Measurements from ENCODE around the gene TFDP2.

GRCh38 chr3:142174559-142174958 is 25.2 kb upstream of the TFDP2 start:
- TF ChIP-seq EZH2 (IDR thresholded peaks at IDR 0.05; ENCODE audit: borderline replicate concordance, insufficient read depth, low read depth, low read length, poor library complexity, severe bottlenecking): no peak
- TF ChIP-seq, protein P1, sequence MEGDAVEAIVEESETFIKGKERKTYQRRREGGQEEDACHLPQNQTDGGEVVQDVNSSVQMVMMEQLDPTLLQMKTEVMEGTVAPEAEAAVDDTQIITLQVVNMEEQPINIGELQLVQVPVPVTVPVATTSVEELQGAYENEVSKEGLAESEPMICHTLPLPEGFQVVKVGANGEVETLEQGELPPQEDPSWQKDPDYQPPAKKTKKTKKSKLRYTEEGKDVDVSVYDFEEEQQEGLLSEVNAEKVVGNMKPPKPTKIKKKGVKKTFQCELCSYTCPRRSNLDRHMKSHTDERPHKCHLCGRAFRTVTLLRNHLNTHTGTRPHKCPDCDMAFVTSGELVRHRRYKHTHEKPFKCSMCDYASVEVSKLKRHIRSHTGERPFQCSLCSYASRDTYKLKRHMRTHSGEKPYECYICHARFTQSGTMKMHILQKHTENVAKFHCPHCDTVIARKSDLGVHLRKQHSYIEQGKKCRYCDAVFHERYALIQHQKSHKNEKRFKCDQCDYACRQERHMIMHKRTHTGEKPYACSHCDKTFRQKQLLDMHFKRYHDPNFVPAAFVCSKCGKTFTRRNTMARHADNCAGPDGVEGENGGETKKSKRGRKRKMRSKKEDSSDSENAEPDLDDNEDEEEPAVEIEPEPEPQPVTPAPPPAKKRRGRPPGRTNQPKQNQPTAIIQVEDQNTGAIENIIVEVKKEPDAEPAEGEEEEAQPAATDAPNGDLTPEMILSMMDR (IDR thresholded peaks at IDR 0.05): no peak
